Endometrial microvascular endothelial cells (primary cell): ENCODE data around the gene PTTG2. TPM values are rescaled to one million over a fixed set of nuclear protein-coding genes. Genes with fewer than 3 reads are reported as not detected.
"Not testable (repeated sequence)": the region's sequence is repeated elsewhere in the genome, so short reads cannot be mapped to it uniquely, and the experiment has no call there.

Source experiments
- in situ Hi-C: cut with HindIII; loops from 2 replicates; pipeline ENCODE4 v1.10.0; 2017; ENCODE audit warnings: low sequenced_read_pairs, low pct_unique_long_range_greater_than_20kb; ENCODE audit errors: inconsistent ontology term
- total RNA-seq: library from RNA; depleted of rRNA; stranded (reverse); fragments of >200 nt; gene quantifications from one replicate; pipeline ENCODE4 v1.2.3, GENCODE V29; 2015; ENCODE audit errors: inconsistent ontology term

PTTG2 gene
- total RNA-seq, 1 donor from 2014 or later, result not detected

DNA sequence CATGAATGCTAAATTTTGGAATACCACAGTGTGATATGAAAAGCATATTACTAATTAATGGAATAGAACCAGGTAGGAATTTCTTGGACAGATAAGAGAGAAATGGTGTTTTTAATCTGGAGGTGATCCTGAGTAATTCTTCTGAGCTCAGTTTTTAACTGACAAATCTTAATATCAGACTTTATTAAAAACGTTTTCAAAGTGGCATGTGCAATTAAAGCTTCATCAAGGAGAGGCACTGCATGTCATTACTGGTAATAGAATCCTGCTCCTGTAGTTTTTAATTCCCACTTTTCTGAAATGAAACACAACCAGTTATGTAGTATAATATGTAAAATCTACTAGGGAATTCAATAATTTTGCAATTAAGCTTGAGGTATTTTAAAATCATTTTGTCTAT lies 7.0 kb upstream of the PTTG2 start:
- in situ Hi-C loops, result no loop called here

DNA sequence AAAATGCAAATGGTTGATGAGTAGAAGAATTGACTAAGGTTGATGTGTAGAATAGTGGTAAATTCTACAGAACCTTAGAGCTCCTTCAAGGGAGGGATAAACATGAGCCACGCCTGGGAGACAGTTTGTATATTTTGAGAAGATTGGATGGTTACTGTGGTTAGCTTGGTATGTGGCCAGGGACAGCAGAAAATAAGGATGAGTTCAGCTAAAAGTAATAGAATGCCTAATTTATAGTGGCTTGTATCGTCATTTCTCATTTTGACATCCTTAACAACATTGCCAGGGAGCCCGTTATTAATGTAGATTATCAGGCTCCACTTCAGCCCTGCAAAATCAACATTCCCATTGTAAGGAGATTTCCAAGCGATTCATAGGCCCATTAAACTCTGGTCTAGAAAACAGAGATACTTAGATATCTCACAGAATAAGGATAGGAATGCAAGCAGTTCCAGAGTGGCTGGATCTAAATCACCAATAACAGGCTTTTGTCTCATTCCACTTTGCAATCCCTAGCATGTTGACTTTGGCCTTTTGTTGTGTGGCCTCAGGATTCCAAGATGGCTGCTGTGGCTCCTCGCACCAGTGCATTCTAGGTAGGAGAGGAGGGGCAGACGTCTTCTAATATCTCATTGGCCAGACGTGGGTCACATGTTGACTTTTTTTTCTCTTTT lies 6.4 kb upstream of the PTTG2 start:
- in situ Hi-C loops, result no loop called here

DNA sequence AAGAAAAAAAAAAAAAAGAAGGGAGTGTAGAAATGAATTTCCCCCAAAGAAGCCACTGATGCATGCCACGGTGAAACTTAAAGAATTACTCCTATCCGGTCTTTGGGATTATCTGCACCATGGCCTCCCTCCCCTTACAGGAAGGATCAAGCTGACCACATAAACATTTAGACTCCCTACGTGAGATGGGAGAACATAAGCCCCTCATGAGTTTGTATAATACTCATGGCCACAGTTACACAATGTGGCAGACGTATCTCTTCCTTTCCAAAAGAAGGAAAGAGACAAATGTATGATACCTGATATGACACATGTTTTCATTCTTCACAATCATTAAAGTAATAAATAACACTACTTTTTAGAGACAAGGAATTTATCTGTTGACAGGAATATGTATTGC lies 3.3 kb upstream of the PTTG2 start:
- in situ Hi-C loops, result no loop called here

DNA sequence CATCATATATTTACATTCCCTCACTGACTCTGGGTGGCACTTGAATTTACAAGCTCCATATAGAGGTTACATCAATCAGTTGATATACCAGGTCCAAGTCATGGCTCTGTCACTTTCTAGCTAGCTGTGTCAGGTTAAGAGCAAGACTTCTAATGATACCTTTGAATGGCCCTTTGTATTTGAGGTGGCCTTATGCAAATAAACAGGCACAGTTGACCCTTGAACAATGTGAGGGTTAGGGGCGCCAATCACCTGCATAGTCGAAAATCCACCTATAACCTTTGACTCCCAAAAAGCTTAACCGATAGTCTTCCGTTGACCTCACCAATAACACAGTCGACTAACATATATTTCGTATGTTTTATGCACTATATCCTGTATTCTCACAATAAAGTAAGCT lies 1.3 kb upstream of the PTTG2 start:
- in situ Hi-C loops, result no loop called here

DNA sequence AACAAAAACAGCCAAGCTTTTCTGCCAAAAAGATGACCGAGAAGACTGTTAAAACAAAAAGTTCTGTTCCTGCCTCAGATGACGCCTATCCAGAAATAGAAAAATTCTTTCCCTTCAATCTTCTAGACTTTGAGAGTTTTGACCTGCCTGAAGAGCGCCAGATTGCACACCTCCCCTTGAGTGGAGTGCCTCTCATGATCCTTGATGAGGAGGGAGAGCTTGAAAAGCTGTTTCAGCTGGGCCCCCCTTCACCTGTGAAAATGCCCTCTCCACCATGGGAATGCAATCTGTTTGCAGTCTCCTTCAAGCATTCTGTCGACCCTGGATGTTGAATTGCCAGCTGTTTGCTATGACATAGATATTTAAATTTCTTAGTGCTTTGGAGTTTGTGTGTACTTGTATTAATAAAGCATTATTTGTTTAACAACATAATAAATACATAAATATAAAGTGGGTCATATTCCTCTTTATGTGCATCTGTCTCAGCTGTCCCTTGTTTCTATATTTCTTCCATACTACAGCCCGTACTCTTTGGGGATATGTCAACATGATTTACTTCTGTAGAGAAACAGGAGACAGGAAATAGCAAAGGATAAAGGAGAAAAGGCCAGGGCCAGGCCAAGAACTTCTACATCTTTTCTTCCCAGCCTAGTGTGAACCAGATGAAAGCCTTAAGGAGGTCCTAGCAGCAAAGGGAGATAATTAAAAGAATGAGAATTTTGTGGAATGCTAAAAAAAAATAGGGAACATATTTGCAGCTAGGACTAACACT lies 667 bp downstream of the PTTG2 start:
- in situ Hi-C loops, result no loop called here

DNA sequence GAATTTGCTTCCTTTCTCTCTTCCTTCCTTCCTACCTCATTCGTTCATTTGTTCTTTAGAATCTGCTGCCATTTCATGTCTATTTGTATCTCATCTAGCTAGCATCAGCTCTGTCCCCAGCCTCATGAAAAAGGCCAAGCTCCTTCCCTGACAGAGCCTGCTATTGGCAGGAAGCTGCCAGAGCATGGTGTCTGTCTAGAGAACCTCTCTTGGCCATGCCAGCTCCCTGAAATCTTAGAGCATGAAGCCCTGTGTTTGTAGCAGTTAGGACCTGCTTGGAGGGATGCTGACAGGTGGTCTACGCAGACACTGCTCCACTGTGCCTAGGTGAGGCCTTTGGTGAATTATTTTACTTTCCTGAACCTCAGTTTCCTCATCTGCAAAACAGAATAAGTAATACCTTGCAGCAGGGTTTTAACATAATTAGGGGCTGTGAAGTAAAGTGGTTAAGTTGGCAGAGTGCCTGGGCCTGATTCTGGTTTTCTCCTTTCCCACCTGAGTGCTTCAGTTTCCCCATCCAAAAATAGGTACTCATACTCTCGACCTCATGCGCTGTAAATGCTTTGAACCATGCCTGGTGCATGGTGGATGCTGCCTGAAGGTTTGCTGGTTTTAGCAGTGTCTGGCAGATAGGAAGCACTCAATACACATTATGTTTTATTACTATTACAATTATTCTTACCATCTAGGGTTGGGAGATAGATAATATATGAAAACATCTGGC lies 4.7 kb downstream of the PTTG2 start:
- in situ Hi-C loops, result no loop called here

DNA sequence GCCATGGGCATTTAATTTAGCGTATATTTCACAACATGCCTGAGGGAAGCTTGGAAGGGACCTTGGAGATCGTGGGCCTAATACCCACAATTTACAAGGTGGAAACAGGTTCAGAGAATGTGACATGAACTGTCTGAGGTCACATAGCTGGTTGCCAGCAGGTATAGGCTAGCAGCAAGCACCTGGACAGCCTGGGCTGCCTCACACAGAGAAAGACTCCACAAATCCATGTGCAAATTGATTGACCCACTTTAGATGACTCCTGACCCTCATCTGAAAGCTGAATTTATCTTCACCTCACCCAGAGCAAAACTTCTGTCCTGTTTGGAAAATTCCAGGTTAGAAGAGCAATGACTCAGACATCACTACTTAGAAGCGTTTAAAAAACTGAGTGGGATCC lies 5.8 kb downstream of the PTTG2 start:
- in situ Hi-C loops, result no loop called here

DNA sequence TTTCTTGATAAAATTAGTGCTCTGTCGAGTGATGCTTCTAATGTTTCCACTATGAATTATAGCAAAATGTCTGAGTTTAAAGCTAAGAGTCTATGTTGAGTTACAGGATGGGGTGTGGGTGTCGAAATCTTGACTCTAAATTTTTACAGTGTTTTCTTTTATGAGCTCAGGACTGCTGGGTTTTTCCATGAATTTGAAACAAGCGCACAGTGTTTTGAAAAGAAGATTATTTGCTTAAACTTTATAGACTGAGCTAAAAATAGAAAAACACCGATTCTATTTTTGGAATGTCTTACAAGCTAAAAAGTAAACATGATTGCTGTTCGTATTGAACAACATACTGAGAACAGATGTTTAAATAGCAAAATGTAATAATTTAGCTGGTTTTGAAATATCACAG lies 7.5 kb downstream of the PTTG2 start:
- in situ Hi-C loops, result no loop called here

DNA sequence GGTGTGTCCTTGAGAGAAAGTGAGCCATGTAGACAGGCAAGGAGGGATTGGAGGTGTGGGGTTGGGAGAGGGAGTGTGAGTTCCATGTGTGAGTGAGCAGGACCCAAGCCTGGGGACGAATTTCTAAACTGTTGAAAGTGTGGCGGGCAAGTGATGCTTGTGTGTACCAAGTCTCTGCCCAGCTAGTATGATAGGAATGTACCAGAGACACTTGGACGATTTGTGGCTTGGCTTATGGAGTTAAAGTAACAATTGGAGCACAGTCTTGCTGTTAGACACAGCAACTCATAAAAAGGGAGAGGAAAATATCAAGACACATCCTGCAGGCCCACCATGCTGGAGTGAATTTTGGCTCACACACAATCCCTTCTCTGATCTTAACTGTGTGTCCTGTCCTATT lies 8.5 kb downstream of the PTTG2 start:
- in situ Hi-C loops, result no loop called here

DNA sequence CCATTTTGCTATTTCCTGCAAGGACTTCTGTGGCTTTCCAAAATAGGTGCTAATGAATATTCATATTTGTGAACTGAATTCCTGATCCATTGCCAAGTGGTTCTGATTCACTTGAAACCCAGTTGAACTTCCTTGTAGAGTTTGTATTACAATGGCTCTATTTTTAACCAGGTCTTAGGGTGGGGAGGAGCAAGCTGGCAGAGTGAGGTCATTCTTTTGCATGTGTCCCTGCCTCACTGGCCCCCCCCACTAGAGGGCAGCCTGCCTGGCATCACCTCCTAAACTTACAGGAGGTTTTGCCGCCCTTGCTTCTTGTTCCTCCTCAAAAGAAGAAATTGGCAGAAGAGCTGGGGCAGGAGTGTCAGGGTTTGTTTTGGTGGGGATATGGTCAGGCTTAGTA lies 10.5 kb downstream of the PTTG2 start:
- in situ Hi-C loops, result no loop called here

DNA sequence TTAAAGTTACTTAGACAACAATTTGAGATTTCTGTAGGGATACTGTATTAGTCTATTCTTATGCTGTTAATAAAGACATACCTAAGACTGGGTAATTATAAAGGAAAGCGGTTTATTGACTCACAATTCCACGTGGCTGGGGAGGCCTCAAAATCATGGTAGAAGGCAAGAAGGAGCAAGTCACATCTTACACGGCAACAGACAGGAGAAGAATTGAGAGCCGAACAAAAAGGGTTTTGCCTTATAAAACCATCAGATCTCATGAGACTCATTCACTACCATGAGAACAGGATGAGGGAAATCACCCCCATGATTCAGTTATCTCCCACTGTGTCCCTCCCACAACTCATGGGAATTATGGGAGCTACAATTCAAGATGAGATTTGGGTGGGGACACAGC lies 11.0 kb downstream of the PTTG2 start:
- in situ Hi-C loops, result no loop called here

DNA sequence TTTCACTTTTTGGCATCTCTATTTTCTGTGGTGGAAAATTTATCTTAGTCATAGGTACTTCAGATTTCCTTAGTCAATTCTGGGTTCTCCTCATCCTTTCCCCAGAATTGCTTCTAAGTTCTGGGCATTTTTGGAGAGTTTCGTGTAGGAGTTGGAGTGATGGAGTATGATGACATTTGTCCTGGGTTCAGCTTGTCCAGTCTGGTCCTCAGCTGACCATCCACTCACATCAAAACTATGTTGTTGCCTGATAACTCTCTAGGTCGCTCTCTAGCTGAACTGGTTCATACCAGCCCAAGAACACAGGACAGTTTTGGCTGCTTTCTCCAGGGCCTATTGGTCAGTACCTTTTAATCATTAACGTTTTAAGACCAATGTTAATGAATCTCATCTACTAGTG lies 13.2 kb downstream of the PTTG2 start:
- in situ Hi-C loops, result no loop called here

DNA sequence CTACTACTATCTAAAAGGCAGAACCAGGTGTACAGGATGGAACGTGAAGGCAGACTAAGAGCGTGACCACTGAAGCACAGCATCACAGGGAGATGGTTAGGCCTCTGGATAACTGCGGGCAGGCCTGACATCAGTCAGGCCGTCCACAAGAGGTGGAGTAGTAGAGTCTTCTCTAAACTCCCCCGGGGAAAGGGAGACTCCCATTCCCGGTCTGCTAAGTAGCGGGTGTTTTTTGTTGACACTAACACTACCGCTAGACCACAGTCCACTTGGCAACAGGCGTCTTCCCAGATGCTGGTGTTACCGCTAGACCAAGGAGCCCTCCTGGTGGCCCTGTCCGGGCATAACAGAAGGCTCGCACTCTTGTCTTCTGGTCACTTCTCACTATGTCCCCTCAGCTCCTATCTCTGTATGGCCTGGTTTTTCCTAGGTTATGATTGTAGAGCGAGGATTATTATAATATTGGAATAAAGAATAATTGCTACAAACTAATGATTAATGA lies 15.2 kb downstream of the PTTG2 start:
- in situ Hi-C loops, result not testable (repeated sequence)

DNA sequence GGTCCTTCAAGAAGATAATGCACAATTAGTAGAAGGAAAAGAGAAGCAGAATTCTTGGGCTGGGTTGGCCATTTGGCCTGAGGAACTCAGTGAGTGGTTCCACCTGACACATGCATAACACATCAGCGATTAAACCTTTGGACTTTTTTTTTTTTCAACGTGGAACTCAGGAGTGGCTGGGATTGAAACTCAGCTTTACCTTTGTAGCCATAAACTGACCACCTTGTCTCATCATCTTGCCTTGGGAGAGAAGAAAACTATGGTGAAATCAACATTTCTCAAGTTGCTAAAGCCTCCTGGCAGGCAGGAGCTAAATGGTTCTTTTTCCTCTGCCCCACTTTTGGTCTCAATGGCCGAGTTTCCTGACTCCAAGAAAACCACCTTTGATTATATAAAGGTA lies 16.3 kb downstream of the PTTG2 start:
- in situ Hi-C loops, result no loop called here

DNA sequence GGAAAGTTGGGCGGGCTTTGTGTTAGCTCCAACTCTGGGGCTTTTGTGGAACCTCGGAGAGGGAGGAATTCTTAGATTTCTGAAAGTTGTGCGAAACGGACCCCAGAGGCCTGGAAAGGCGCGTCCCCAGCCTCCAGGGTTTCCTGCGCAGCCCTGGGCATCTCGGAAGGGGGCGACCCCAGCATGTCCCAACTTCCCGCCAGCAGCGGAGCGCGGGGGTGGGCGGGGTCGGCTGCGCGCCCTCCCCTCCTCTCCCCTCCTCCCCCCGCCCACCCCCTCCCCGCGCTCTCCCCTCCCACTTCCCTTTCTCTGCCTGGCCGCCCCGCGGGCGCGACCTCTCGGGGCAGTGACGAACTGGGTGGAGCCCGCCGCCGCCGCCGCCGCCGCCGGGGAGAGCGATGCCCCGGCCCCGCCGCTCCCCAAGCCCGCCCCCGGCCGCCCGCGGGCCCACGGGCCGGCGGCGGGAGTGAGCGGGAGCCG lies 16.8 kb downstream of the PTTG2 start:
- in situ Hi-C loops, result no loop called here

DNA sequence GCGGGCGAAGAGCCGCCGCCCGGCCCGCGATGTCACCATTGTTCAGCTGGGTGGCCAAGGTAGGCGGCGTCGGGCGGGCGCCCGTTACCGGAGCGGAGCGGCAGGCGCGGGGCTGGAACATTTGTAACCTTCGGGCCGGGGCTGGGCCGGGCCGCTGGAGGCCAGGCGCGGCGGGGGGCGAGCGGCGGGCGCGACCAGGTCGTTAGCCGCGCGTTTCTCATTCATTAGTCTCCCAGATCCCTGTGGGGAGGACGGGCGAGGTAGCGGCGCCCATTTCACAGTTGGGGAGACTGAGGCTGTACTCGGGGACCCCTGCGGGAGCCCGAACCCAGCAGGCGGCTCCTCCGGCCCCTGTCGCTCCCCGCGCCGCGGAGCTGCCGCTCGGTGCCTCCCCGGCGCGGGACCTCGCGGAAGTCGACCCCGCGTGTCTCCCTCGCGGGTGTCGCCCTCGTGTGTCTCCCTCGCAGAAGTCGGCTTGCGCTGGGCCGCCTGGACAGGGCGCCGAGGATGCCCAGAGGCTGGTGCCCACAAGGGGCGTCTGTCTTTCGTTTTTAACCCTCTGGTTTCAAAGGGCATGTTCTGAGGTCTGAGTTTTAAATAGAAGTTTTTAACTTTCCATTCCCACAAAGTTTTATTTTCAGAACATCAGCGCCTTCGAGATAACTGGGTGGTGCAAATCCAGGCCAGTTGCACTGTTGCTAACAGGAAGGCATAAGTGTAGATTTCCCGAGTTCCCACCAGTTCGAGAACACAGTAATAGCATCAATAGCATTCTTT lies 17.5 kb downstream of the PTTG2 start:
- in situ Hi-C loops, result no loop called here

DNA sequence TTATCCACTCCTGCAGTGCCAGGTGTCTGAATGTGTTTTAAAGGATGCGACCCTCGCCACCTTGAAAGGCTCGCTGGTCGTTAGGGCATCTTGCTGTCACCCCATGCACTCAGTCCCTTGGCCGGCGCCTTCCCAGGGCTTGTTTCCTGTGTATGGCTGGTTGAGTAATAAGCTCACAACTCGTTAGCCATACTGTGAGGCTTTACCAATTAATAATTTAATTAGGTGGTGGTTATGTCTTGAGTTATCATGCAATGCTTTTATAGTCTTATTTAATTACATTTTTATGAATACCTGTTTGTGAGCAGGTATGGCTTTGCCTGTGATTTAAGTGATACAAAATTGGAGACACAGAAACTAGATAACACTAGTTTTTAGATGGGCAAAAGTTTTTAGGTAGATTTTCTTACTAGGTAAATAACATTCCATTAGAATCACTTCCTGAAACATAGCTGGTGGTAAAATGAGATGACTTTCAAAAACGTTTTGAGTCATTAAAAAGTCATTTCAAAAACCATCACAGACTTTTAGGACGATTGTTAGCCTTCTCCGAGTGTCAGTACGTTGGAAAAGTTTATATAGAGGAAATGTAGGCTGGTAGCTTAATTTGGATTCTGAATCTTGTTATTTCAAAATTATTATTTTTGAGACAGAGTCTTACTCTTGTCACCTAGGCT lies 18.2 kb downstream of the PTTG2 start:
- in situ Hi-C loops, result no loop called here

DNA sequence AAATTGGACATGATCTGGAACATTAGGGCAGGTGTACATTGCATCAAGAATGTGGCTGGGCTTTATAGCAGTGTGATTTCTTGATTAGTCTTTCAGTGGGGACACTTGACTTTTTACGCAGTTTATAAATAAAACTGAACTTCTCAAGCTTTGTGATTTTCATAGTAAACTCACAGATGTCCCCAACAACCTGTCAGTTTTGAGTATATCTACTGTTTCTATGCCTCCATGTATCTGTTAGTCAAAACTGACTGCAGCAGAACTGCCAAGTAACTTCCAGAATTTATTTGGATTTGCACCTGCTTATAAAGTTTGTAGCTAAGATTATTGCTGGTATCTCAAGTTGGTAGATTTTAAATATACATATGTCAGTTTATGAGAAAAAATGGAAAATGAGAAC lies 20.0 kb downstream of the PTTG2 start:
- in situ Hi-C loops, result no loop called here

DNA sequence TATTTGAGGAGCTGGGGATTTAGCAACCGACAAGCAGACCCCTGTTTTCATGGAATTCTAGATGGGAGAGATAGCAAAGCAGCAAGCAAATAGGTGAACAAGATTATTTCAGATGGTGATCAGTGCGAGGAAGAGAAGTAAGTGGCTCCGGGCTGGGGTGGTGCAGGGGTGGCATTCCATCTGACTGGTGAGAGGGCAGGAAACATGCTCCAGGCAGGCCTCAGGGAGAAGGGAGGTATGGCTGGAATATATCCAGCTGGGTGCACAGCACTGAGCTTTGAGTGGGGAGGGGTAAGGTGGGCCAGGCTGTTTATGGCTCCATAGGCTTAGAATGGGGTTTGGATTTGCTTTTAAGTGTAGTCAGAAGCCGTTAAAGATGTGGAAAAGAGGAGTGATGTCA lies 21.2 kb downstream of the PTTG2 start:
- in situ Hi-C loops, result no loop called here
